Measurements from ENCODE around the gene TOX2.

TOX2 gene

GRCh38 chr20:44057698-44058675 lies 143.3 kb downstream of the TOX2 start:
- DNase-seq (ENCODE audit: low read depth) = no peak

DNA sequence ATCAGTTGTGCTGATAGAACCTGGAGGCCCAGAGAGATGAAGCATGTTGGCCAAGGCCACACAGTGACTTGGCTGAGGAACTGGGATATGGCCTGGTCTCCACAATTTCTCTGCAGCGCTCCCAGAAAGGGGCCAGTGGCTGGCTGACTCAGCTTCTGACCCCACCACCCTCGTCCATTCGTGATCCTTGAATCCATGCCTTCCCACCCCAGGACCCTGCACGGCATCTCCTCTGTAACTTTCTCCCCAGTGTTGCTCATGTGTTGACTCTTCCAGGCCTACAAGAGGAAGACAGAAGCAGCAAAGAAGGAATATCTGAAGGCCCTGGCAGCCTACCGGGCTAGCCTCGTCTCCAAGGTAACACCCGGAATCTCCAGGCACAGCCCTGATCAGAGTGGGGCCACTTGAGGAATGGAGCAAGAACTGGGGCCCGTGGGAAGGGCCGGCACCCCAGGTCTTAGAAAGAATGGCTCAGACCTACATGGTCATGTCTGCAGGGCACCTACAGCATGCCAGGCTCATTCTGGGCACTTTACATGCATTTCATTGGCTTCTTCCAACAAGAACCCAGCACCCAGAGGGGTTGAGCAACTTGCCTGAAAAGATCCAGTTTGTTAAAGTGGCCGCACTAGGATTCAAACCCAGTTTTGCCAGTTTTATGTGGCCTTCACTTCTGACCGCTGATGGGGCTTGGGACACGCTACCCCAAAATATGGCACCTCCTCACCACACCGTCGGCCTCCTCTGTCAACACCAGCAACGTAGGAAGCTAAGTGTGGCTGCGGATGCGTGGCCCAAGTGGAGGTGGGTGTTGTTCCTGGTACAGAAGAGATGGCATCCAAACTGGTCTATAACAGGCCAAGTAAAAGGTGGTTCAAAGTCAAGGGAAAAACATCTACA lies 150.1 kb downstream of the TOX2 start:
- DNase-seq (ENCODE audit: low read depth) = no peak

GRCh38 chr20:44065401-44066340 lies 151.0 kb downstream of the TOX2 start:
- no peak for DNase-seq (ENCODE audit: low read depth)

DNA sequence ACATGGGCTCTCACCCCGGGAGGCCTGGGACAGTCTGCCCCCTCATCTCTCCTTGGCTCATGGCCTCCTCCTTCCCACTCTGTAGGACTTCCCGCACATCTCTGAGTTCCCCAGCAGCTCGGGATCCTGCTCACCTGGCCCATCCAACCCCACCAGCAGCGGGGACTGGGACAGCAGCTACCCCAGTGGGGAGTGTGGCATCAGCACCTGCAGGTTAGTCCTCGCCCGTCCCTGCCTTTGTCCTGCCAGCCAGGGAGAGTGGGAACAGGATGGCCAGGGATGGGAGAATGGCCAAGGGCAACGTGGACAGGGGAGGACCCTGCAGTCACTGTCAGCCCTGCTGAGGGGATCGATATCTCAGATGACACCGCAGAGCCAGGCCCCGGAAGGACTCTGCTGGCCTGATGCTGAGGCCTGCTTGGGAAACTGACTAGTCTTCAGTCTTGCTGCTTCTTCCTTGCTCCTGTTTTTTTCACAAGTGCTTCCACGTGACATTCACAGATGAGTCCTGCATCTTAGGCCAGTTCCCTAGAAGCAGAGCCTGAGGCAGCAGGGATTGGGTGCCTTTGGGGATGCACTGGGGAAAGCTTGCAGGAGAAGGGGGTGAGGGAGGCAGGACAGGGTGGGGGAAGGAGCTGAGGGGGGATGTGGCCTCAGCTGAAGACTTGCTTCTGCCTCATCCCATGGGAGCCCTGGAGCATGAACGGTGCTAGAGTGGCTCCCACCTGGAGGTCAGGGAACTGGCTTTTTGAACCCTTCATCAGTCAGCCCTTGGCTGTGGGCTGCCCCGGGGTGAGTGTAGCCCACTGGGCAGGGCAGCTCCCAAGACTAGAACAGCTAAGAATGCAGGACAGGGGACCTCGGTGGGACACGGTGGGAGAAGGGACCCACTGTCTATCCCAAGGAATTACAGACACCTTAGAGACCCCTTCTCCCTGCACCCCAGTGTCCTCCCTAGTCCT lies 152.3 kb downstream of the TOX2 start:
- no peak for DNase-seq (ENCODE audit: low read depth)

DNA sequence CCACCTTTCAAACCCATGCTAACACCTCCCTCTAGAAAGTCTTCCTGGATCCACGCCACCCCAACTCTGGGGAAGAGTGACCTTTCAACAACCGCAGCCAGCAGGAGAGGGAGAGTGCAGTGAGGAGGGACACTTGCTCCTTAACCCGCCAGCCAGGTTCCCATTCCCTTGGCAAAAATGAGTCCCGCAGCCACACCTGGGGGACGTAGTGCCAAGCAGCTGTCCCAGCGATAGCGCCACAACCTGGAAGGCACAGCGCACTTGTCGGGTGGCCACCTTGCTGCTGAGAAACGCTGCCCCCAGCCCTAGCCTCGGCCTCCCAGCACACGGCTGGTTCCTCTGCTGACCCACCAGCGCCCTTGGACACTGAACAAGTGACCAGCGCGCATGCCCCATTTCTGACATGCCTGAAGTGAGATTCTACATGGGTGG lies 153.0 kb downstream of the TOX2 start:
- no peak for DNase-seq (ENCODE audit: low read depth)

- DNase-seq (ENCODE audit: low read depth) = no peak
Measured at GRCh38 chr20:44068316-44069201, 153.9 kb downstream of the TOX2 start.

DNA sequence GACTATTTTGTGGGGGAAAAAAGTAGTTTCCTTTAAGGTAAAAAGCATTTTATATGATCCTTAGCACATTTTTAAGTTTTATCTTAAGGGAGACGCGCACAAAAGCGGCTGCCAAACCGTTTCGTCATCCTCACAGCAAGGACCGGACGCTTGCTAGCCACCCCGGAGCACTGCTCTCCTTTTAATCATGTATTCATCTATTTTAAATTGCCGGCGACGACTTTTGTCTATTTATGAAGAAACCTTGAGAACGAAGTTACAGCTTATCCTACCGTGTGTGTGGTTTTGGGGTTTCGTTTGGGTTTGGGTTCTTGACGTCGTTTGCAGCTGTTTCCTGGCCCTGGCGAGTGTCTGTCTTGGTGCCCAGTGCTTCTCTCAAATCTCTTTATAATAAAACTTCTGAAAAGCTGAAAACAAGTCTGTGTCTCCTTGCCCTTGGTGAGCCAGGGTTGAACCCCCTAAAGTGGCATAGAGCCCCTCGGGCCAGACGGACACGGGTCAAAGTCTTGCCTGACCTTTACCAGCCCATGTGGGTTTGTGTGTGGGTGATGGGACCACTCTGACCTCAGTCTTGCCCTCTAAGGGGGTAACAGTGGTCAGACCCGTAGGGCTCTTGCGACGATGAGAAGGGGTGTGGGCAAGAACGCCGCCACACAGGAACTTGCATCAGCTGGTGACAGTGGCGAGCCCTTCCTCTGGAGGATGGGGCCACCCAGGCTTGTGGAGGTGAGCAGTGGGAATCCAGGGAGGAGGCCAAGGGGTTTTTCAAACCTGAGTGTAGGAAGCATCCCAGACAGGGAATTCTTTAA lies 154.8 kb downstream of the TOX2 start:
- DNase-seq (ENCODE audit: low read depth) = peak; percentile 26

DNA sequence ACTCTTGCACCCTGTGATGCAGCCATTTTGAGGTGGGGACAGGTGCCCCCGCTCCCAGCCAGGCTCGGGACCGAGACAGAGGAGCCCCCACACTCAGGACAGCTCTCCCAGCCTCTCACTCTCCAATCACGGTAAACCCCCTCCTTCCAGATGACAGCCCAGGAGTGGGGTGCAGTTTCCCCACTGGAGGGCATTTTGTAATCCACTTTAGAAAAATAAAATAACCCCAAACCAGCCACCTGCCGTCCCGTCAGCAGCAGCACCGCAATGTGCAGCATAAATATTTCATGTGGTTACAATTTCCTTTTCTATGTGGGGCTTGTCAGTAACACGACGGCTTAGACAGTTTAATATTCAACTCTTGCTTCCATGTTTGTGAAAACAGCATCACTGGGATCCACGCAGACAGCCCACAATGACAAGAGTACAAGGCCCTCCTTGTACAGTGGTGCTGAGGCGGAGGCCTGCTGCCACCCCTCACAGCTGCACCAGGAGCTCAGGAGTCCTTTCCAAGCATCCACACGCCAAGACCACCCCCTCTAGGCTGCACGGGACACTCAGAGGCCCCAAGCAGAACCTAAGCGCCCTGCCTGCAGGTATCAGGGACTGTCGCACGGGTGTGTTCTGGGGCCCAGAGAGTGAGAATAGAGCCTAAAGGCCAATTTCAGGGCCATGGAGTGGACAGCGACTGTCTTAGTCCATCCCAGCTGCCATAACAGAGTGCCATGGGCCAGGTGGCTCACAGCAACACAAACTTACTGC lies 155.7 kb downstream of the TOX2 start:
- DNase-seq (ENCODE audit: low read depth) = no peak

GRCh38 chr20:44071057-44071456 lies 156.4 kb downstream of the TOX2 start:
- no peak for DNase-seq (ENCODE audit: low read depth)

DNA sequence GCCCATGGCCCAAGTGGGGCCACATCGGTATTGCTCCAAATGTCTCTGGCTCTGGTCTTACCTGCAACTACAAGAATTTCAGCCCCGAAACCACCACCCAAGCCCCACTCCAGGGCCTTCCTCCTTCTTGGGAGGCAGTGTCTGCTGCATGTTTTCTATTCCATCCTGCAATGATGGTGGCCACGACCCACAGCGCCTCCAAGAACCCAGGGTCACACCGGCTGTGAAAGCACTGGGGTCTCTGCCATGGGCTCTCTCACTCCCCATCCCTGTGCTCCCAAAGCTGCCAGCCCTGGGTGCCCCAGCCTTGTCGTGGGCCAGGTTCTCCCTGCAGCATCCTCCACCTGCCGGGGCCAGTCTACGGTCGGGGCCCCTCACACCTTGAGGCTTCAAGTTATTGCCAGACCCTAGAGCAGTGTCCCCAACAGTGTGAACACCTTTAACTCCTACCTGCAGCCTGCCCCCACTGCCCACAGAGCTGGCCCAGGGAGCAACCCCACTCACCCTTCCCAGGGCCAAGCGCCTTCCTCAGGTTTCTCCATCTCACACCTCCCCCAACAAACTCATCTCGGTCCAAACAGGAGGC lies 157.0 kb downstream of the TOX2 start:
- no peak for DNase-seq (ENCODE audit: low read depth)

- DNase-seq (ENCODE audit: low read depth) = no peak
Measured at GRCh38 chr20:44072384-44072783, 157.7 kb downstream of the TOX2 start.

- no peak for DNase-seq (ENCODE audit: low read depth)
Measured at GRCh38 chr20:44073011-44073674, 158.5 kb downstream of the TOX2 start.

- DNase-seq (ENCODE audit: low read depth) = no peak
Measured at GRCh38 chr20:44073675-44074071, 159.0 kb downstream of the TOX2 start.

GRCh38 chr20:44074252-44075151 lies 159.8 kb downstream of the TOX2 start:
- DNase-seq (ENCODE audit: low read depth) = no peak

DNA sequence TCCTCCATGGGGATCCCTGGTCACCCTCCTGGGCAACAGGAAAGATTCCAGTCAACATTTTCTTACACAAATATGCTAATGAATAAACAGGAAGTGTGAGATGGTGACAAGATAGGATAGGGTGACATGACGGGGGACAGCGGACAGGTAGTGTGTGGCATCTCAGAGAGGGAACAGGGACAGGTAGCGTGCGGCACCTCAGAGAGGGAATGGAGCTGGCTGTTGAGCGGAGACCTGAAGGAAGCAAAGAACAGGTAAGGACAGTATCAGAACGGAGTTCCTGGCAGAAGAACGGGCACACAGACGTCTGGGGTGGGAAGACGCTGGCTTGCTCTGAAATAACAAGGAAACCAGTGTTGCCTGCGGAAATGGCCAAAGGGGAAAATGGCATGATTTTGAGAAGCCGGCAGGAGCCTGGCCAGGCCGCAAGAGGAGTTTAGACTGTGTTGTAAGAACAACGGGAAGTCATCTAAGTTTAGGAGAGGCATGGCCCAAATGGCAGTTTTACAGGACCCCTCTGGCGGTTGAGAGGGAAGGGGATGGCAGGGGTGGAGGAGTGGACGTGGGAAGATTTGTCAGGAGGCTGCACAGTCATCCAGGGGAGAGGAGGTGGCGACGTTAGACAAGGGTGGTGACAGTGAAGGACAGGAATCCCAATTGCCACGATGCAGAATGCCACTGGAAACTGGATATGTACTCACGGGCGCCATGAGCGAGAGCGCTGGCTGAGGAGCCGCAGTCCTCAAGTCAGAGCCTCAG lies 160.7 kb downstream of the TOX2 start:
- DNase-seq (ENCODE audit: low read depth) = no peak

Measured in activated T-cell treated with anti-CD3 and anti-CD28 coated beads for 24 hours (primary cell).